ENCODE results near the gene SLC47A2. TPM values are rescaled to one million over a fixed set of nuclear protein-coding genes. Genes with fewer than 3 reads are reported as not detected.

Gene SLC47A2
- total and polyA plus RNA-seq, 2 experiments from 2014 or later = not detected

- H3K9me2 ChIP-seq (ENCODE audit: insufficient read depth) = no peaks in the 10 kb centered on the region
- H3K27me3 ChIP-seq (replicated peaks; ENCODE audit: insufficient read depth) = no peaks in the 10 kb centered on the region
- peak overlapping the region; percentile 47 for H3K4me2 ChIP-seq (ENCODE audit: unreplicated experiment)
- peak overlapping the region; percentile 67 for H2AFZ ChIP-seq
- WGBS, 2 experiments (ENCODE audit: low coverage in 1 of 2, low lambda C conversion rate in 2 of 2, missing lambda C conversion rate in 2 of 2) = 89 to 100% methylated on average over 1 of the region's 1 CpG
- TF ChIP-seq EZH2 (IDR thresholded peaks at IDR 0.05; ENCODE audit: insufficient read depth, poor library complexity, severe bottlenecking) (no peak), EZH2phosphoT487 (IDR thresholded peaks at IDR 0.05; ENCODE audit: insufficient read depth, low read depth) (no peak)
- no peaks in the 10 kb centered on the region for H3K79me2 ChIP-seq (ENCODE audit: insufficient read depth)
- H3F3A ChIP-seq (ENCODE audit: insufficient read depth) = peaks cover 16% of the 10 kb centered on the region; the same call in 1 of the 2 replicates
- H4K20me1 ChIP-seq (ENCODE audit: insufficient read depth) = no peaks in the 10 kb centered on the region
- no peaks in the 10 kb centered on the region for H3K36me3 ChIP-seq (ENCODE audit: low read depth)
- no peak overlapping the region for H3K27ac ChIP-seq
- DNase-seq = no peak
- H3K4me3 ChIP-seq = no peak overlapping the region
- H3K4me1 ChIP-seq (ENCODE audit: insufficient read depth) = peaks cover 17% of the 10 kb centered on the region
- peak overlapping the region; percentile 59; the same call in 1 of the 2 replicates for H3K9ac ChIP-seq
- in situ Hi-C loops (cut with MboI) = no loop called here
- H3K9me3 ChIP-seq (ENCODE audit: low read depth) = no peaks in the 10 kb centered on the region
These were observed 7.6 kb upstream of the SLC47A2 start for GRCh38 chr17:19723964-19724363.

GRCh38 chr17:19720631-19721426 is 4.4 kb upstream of the SLC47A2 start:
- Histone ChIP-seq H3F3A (ENCODE audit: insufficient read depth) (0 out of 2 replicates have a peak, but pooled peaks cover 3% of the 10 kb centered on the region), H3K9me3 (ENCODE audit: low read depth) (no peaks in the 10 kb centered on the region), H3K4me2 (ENCODE audit: unreplicated experiment) (no peak overlapping the region), H4K20me1 (ENCODE audit: insufficient read depth) (no peaks in the 10 kb centered on the region), H3K27me3 (replicated peaks; ENCODE audit: insufficient read depth) (no peaks in the 10 kb centered on the region), H2AFZ (no peak overlapping the region), H3K4me3 (no peak overlapping the region), H3K79me2 (ENCODE audit: insufficient read depth) (no peaks in the 10 kb centered on the region), H3K9me2 (ENCODE audit: insufficient read depth) (no peaks in the 10 kb centered on the region), H3K9ac (no peak overlapping the region), H3K4me1 (ENCODE audit: insufficient read depth) (peaks cover 3% of the 10 kb centered on the region), H3K27ac (no peak overlapping the region), H3K36me3 (ENCODE audit: low read depth) (no peaks in the 10 kb centered on the region)
- TF ChIP-seq EZH2 (IDR thresholded peaks at IDR 0.05; ENCODE audit: insufficient read depth, poor library complexity, severe bottlenecking) (no peak), EZH2phosphoT487 (IDR thresholded peaks at IDR 0.05; ENCODE audit: insufficient read depth, low read depth) (no peak)
- DNase-seq = no peak
- in situ Hi-C loops (cut with MboI) = no loop called here
- 65 to 67% methylated on average over 9 of the region's 9 CpGs for WGBS, 2 experiments (ENCODE audit: low coverage in 1 of 2, low lambda C conversion rate in 2 of 2, missing lambda C conversion rate in 2 of 2)

GRCh38 chr17:19720210-19720475 is 3.8 kb upstream of the SLC47A2 start:
- no peak overlapping the region for H2AFZ ChIP-seq
- no peaks in the 10 kb centered on the region for H4K20me1 ChIP-seq (ENCODE audit: insufficient read depth)
- no peak for DNase-seq
- no peaks in the 10 kb centered on the region for H3K9me2 ChIP-seq (ENCODE audit: insufficient read depth)
- no peaks in the 10 kb centered on the region for H3K79me2 ChIP-seq (ENCODE audit: insufficient read depth)
- in situ Hi-C loops (cut with MboI) = no loop called here
- no peak overlapping the region for H3K4me3 ChIP-seq
- TF ChIP-seq EZH2 (IDR thresholded peaks at IDR 0.05; ENCODE audit: insufficient read depth, poor library complexity, severe bottlenecking) = no peak
- H3K27me3 ChIP-seq (replicated peaks; ENCODE audit: insufficient read depth) = no peaks in the 10 kb centered on the region
- H3K27ac ChIP-seq = no peak overlapping the region
- H3F3A ChIP-seq (ENCODE audit: insufficient read depth) = no peaks in the 10 kb centered on the region
- no peaks in the 10 kb centered on the region for H3K36me3 ChIP-seq (ENCODE audit: low read depth)
- H3K9ac ChIP-seq = no peak overlapping the region
- H3K4me1 ChIP-seq (ENCODE audit: insufficient read depth) = peaks cover 3% of the 10 kb centered on the region
- 53 to 55% methylated on average over 5 of the region's 5 CpGs for WGBS, 2 experiments (ENCODE audit: low coverage in 1 of 2, low lambda C conversion rate in 2 of 2, missing lambda C conversion rate in 2 of 2)
- H3K9me3 ChIP-seq (ENCODE audit: low read depth) = no peaks in the 10 kb centered on the region
- H3K4me2 ChIP-seq (ENCODE audit: unreplicated experiment) = no peak overlapping the region

GRCh38 chr17:19719355-19720209 is 3.2 kb upstream of the SLC47A2 start:
- in situ Hi-C loops (cut with MboI) = no loop called here
- Histone ChIP-seq H3F3A (ENCODE audit: insufficient read depth) (no peaks in the 10 kb centered on the region), H3K9me2 (ENCODE audit: insufficient read depth) (no peaks in the 10 kb centered on the region), H3K36me3 (ENCODE audit: low read depth) (no peaks in the 10 kb centered on the region), H3K9ac (no peak overlapping the region), H3K4me3 (no peak overlapping the region), H3K4me1 (ENCODE audit: insufficient read depth) (peaks cover 3% of the 10 kb centered on the region), H3K9me3 (ENCODE audit: low read depth) (no peaks in the 10 kb centered on the region), H2AFZ (no peak overlapping the region), H3K79me2 (ENCODE audit: insufficient read depth) (no peaks in the 10 kb centered on the region), H3K4me2 (ENCODE audit: unreplicated experiment) (no peak overlapping the region), H3K27ac (no peak overlapping the region), H3K27me3 (replicated peaks; ENCODE audit: insufficient read depth) (no peaks in the 10 kb centered on the region), H4K20me1 (ENCODE audit: insufficient read depth) (no peaks in the 10 kb centered on the region)
- WGBS, 2 experiments (ENCODE audit: low coverage in 1 of 2, low lambda C conversion rate in 2 of 2, missing lambda C conversion rate in 2 of 2) = 79 to 82% methylated on average over 23 of the region's 23 CpGs
- DNase-seq = peak; percentile 25
- TF ChIP-seq EZH2 (IDR thresholded peaks at IDR 0.05; ENCODE audit: insufficient read depth, poor library complexity, severe bottlenecking) = no peak
- no peak for TF ChIP-seq EZH2phosphoT487 (IDR thresholded peaks at IDR 0.05; ENCODE audit: insufficient read depth, low read depth)
